Stimulated activated CD4-positive, alpha-beta T cell treated with anti-CD3 and anti-CD28 coated beads, TNF-alpha, amount 100 ng/mL, for 48 hours (primary cell): ENCODE measurements around the gene PRMT9.

Source experiments
- DNase-seq, 3 donors: peaks; one replicate each; pipeline ENCODE4 v3.0.0-alpha.2; 2020; ENCODE audit warnings: low read depth in 3 of 3

The PRMT9 gene

DNA sequence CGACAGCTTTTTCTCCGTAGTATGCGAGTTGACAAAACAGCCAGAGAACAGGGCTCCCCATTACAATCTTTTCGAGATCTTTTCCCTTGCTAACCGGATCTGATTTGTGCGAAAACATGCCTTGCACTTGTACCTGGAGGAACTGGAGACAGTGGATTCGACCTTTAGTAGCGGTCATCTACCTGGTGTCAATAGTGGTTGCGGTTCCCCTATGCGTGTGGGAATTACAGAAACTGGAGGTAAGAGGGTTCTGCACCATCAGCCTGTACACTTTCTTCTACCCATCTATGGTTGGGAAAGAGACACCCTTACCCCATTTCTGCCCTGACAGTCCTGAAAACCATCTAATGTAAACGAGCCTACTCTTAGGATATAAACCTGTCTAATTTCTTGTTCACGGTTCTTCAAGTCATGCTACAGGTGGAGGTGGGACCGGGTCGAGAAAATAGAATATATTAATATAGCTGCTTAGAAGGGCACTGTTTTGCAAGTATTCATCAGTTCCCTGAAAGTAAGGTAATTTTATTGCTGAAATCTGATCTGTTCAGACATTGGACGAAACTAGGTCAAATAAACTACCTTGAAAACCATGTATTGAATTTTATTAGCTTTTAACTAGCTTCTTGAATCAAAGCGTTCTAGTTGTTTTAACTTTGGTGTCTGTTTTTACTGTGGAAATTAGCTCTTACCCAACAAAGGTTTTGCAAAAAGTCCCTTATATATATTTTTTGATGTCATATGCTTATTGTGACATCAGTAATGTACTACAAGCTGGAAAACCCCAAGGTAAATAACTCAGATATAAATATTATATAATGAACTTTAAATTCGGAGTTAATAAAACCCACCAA lies 65.9 kb downstream of the PRMT9 start:
- no peak for DNase-seq

DNA sequence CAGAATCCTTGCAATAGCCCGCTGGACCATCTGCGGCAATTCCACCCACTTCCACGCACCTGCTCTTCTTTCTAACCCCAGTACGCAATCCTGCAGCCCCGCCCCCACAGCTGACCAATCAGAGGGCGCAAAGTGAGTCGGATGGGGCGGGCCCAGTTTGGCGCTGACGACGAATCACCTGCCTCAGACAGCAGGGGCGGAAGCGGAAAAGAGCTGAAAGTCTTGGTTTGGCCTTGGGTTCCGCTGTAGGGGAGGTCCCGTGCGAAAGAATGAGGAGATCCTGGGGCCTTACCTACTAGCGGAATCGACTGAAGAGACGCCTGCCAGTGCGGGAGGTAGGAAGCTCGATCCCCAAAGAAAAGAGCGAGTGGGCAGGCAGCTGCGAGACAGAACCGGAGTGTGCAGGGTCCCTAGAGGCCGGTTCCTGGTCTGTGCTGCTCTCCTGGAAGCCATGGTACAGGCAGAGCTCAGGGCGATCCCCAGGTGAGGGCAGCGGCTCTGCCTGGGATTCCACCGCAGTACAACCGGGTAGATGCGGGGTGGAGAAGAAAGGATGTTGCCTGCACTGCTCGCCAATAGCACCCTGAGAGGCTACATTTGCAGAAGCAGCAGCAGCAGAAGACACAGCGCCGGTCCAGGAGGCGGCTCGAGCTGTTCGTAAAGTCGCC lies 66.7 kb downstream of the PRMT9 start, which contains the start of gene TMEM184C:
Gene TMEM184C (plus strand): TSS at position 225 of the 668 bp plus-strand sequence. CDS start 560 bp downstream, outside the sequence.
- peak; percentile 97 to 98 (median 97) for DNase-seq

DNA sequence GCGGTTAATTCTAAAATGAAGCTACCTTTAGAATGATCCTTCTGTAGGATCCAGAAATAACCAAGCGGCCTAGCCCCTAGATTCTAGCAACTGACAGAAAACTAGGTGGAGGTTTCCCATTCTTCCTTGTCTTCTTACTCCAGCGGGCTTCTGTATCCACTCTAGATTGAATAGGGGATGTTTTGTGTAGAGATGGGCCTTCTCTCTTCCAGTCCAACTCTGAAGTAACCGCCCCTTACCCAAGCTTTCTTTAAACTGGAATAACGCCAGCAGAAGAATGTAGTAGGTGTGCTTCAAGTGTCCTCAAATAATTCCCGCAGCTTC lies 67.2 kb downstream of the PRMT9 start:
- DNase-seq: no peak

DNA sequence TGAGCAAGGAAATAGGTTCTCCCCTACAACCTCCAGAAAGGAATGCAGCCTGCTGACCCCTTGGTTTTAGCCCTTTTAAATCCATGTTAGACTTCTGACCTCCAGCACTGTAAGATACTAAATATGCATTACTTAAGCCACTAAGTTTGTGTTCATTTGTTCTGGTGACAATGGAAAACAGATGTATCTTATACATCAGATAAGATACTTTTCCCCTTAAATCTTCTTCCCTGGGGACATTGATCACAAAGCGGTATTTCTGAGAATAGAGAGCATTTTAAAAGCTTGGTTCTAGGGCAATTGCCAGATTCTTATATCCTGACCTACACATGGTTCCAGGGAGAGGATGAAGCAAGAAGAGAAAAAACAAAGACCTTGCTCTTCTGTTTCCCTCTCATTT lies 73.3 kb downstream of the PRMT9 start:
- no peak for DNase-seq

DNA sequence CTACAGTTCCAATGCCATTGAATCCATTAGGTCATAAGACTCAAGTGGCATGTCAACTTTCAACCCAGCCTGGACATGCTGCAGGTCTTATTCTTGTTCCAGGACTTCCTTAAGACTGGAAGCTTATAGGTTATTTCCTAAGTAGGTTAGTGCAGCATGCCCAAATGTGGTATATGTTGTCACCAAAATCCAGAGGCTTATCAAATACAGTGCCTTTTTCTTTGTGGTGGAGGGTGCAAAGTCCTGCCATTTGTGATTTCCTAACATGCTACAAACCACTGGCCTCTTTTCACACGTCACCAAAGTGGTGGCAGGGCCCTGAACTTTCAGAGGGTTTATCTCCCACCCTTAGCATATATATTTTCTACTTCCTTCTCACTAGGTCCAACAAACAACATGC lies 76.5 kb downstream of the PRMT9 start:
- DNase-seq: no peak

DNA sequence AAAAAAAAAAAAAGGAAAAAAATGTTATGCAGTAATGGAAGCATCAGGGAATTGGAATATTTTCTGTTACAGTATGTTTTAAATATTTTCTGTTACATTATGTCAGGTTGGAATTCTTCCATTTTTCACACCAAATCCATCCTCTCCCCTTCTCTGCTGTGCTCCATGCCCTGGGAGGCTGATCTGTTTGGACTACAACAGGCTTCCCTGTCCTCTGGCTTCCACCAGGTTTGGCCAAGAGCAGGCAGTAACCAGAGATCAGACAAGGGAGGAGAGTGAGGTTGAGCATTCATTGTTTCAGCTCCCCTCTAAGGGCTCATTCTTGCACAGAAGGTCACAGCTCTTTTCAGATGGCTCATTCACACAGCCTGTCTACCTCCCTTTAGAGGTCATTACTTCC lies 78.5 kb downstream of the PRMT9 start:
- DNase-seq: no peak

DNA sequence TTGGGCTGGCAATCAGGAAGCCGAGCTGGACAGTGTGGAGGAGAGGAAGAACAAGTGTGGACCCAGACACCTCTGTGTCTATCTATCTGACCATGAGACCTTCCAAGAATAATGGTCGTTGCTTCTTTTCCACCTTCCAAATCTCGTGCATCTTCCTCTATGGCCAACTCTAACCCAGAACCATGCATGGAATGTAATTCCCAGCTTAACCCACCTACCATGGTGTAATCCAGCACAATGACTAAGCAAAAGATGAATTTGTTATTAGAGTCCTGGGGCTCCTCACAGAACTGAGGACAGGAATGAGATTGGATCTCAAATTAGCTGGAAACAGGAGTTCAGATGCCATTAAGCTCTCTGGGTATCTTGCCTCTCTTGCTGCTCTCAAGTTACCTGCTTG lies 84.2 kb downstream of the PRMT9 start:
- no peak for DNase-seq

DNA sequence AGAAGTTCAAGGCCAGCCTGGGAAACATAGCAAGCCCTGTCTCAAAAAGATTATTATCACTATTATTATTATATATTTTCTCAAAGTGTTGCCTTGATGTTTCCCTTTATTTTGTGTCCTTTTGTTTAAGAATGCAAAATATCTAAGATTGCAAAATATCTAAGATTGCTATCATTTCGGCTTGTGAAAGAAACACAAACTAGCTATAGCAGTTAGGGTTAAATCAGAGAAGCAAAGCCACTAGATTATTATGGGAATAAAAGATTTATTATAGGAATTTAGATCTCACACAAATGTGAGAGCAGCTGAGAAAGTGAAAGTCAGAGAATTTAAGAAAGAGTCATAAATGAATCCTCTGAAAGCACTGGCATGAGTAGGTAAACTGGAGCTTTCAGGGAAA lies 84.8 kb downstream of the PRMT9 start:
- DNase-seq: no peak

DNA sequence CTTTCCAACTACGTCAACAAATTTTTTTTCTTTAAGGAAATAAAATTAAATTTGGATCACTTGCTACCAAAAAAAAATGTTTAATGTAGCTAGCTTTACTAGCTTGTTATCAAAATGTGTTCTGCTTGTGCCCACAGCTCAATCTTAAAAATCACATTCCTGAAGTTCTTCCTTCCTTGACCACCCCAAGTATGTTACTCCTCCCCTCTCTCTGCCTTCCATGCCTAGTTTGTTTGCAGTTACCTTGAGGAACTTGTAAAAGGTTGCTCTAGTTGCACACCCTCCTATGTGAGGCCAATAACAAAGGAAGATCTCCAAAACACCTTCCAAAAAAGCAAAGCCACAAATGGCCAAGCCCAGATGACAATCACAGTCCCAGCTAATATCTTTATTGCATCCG lies 86.4 kb downstream of the PRMT9 start:
- DNase-seq: no peak

DNA sequence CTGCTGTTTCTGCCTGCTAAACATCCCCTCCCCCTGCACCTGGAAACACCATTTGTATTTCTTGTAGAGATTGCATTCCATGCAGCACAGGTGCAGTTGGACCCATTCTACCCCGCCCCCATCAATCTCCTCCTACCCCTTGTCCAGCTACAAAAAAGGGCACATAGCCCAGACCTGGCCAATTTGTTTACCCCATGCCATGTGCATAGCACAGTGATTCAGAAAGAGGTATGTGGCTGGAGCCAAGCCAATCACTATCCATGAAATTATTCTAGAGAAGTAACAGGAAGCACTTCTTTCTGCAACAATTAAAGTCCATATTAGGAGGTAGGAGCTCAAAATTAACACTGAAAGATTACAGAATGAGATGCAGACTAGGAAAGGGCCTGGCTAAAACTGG lies 87.0 kb downstream of the PRMT9 start:
- no peak for DNase-seq

DNA sequence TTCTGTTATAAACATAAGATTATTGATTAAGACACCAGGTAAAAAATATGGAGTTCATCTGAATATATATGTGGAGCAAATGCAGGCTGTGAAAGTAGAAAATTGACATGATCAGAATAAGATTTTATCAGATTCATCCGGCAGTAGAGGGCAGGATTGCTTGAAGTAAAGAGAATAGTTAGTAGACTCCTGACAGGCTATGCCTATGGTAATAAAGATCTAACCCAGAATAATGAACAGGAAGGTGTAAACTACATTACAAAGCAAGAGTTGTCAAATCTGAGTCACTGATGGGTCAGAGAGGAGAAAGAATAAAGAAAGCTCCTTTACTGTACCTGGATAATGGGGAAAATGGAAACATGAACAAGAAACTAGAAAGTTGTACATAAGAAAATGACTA lies 87.6 kb downstream of the PRMT9 start:
- no peak for DNase-seq

DNA sequence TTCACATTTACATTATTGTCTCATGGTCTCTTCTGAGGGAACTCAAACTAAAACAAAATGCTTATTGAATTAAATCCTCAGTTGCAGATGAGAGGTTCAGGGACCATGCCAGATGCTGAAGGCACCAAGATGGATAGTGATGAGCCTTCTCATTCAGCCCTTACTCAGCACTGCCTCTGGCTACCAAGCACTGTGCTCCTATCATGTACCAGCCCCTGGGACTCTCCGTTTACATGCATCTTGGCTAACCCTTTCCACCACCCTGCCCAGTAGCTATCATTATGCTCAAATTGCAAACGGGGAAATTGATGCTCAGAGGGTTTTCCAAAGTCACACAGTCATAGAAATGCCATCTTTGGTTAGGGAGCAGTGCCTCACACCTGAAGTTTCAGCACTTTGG lies 89.4 kb downstream of the PRMT9 start:
- DNase-seq: no peak

DNA sequence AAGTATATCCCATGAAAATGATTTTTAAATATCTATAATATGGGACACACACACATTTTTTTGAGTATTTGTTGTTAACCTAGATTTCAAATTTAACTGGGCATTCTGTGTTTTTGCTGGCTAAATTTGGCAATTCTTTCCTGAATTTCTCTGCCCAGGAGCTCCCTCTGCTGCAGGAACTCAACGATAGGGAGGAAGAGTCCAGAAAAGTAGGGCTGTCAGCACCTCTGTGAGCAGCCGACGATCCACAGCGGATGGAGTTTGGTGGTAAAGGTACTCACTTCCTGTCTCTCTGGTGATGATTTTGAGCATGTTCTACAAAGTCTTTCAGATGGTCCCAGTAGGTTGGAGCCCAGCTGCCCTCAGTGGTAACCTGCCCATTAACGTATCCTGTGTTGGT lies 89.9 kb downstream of the PRMT9 start:
- no peak for DNase-seq

DNA sequence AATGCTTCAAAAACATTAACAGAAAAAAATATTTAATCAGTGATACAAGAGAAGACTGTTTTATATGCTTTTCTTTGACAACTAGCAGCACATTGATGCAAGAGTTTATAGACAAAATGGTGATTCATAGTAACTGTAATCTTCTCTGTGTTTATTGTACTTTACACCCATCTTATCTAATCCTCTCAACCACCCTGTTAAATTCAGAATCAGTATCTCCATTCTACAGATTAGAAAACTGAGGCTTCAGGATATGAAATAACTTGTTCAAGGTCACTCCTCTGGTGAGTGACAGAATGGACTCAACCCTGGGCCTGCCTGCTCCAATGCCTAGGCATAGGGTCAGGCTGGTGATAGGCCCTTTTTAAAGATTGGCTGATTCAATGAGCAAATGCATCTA lies 92.9 kb downstream of the PRMT9 start:
- no peak for DNase-seq

DNA sequence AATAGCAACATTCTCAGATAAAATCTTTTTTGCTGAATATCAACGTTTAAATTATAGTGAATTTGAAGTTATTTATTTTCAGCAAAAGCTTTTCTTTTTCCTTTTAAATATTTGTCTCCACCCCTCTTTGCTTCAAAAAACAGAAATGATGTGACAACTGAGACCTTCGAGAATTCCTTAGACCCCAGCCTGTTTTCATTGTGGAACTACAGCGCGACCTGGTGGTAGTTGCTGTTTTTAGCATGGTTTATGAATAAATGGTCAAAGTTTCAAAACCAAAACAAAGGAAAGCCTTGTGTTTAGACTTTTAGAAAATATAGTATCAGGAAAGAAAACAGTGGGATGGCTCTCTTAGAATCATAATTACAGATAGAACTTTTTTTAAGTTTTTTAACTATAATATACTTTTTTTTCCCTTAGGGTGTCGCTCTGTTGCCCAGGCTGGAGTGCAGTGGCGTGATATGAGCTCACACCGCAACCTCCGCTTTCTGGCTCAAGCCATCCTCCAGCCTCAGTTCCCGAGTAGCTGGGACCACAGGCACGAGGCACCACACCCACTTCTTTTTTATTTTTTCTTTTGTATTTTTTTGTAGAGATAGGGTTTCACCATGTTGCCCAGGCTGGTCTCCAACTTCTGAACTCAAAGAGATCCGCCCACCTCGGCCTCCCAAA lies 93.6 kb downstream of the PRMT9 start:
- DNase-seq: peak; percentile 4 to 31 (median 8)

DNA sequence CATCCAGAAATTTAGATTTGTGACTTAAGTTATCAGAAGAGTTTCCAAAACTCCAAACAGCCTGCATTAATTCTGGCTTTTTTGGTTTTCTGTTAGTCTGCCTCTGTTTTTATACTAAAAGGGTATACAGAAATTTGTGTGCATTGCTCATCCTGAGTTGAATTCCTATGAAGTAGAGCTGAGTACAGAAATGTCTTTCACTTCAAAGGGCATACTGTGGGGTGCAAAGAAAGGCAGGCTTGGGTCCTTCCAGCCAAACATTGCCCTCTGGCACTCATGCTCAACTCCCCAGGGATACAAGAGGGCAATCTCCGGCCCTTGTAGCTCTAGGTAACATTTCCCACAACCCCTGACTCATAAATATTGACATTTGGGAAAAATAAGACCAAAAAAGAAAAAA lies 94.4 kb downstream of the PRMT9 start:
- DNase-seq: no peak
